ENCODE results near the gene CASQ2. TPM values are rescaled to one million over a fixed set of nuclear protein-coding genes. Genes with fewer than 3 reads are reported as not detected.

Gene CASQ2
- total RNA-seq, 8 experiments from 2014 or later = 0.09 to 0.42 (median 0.21) TPM; not detected in 3

GRCh38 chr1:115753361-115753760, 15.2 kb downstream of the CASQ2 start:
- ATAC-seq (replicated peaks in 6 of 8) = no peak
- 40 to 98% (median 83%) methylated on average over 1 to 7 of the region's 7 CpGs; no CpG with 5 or more reads in 2 of the 10 experiments for WGBS, 10 experiments
- Histone ChIP-seq H3K4me3 (no peak overlapping the region), H3K27ac (no peak overlapping the region), H3K4me1 (replicated peaks in 1 of 2) (no peaks in the 10 kb centered on the region)
- in situ Hi-C loops (cut with MboI; ENCODE audit: low pct_unique_long_range_greater_than_20kb in 2 of 9, low sequenced_read_pairs in 9 of 9, unreplicated experiment in 9 of 9) = loop anchor here in 2 of 9 experiments (10.0 to 25.0 kb wide), 2 partner anchors 139 to 616 kb away; no protein-coding TSS in a partner anchor

- H3K27ac ChIP-seq = no peak overlapping the region
- ATAC-seq (replicated peaks in 6 of 8) = peak; percentile 29 to 93 (median 62)
- H3K4me3 ChIP-seq = no peak overlapping the region
- WGBS, 10 experiments = 19 to 82% (median 55%) methylated on average over 2 to 5 of the region's 5 CpGs
- H3K4me1 ChIP-seq (replicated peaks in 1 of 2) = peaks cover 3 to 5% of the 10 kb centered on the region in 2 donors
- in situ Hi-C loops (cut with MboI; ENCODE audit: low pct_unique_long_range_greater_than_20kb in 2 of 9, low sequenced_read_pairs in 9 of 9, unreplicated experiment in 9 of 9) = no loop called here
Measured at GRCh38 chr1:115748401-115749150, 19.9 kb downstream of the CASQ2 start.

GRCh38 chr1:115746021-115746690, 22.4 kb downstream of the CASQ2 start:
- no peak for ATAC-seq (replicated peaks in 6 of 8)

GRCh38 chr1:115744646-115745275, 23.8 kb downstream of the CASQ2 start:
- 25 to 100% (median 83%) methylated on average over 1 to 3 of the region's 3 CpGs; no CpG with 5 or more reads in 1 of the 10 experiments for WGBS, 10 experiments
- in situ Hi-C loops (cut with MboI; ENCODE audit: low pct_unique_long_range_greater_than_20kb in 2 of 9, low sequenced_read_pairs in 9 of 9, unreplicated experiment in 9 of 9) = no loop called here
- Histone ChIP-seq H3K4me3 (no peak overlapping the region), H3K27ac (no peak overlapping the region), H3K4me1 (replicated peaks in 1 of 2) (peaks cover 3 to 5% of the 10 kb centered on the region in 2 donors)
- peak in 1 of 8 experiments; percentile 14 for ATAC-seq (replicated peaks in 6 of 8)

More at GRCh38 chr1:115746021-115746690, 22.4 kb downstream of the CASQ2 start:
- H3K27ac ChIP-seq = no peak overlapping the region
- WGBS, 10 experiments = 17 to 100% (median 87%) methylated on average over 1 to 5 of the region's 5 CpGs
- in situ Hi-C loops (cut with MboI; ENCODE audit: low pct_unique_long_range_greater_than_20kb in 2 of 9, low sequenced_read_pairs in 9 of 9, unreplicated experiment in 9 of 9) = no loop called here
- H3K4me3 ChIP-seq = no peak overlapping the region
- peaks cover 3 to 5% of the 10 kb centered on the region in 2 donors for H3K4me1 ChIP-seq (replicated peaks in 1 of 2)

- 20 to 94% (median 60%) methylated on average over 1 of the region's 1 CpG; no CpG with 5 or more reads in 3 of the 10 experiments for WGBS, 10 experiments
- H3K27ac ChIP-seq = no peak overlapping the region
- ATAC-seq (replicated peaks in 6 of 8) = no peak
- in situ Hi-C loops (cut with MboI; ENCODE audit: low pct_unique_long_range_greater_than_20kb in 2 of 9, low sequenced_read_pairs in 9 of 9, unreplicated experiment in 9 of 9) = no loop called here
- H3K4me1 ChIP-seq (replicated peaks in 1 of 2) = no peaks in the 10 kb centered on the region
- H3K4me3 ChIP-seq = no peak overlapping the region
Measured at GRCh38 chr1:115740811-115741210, 27.7 kb downstream of the CASQ2 start.

DNA sequence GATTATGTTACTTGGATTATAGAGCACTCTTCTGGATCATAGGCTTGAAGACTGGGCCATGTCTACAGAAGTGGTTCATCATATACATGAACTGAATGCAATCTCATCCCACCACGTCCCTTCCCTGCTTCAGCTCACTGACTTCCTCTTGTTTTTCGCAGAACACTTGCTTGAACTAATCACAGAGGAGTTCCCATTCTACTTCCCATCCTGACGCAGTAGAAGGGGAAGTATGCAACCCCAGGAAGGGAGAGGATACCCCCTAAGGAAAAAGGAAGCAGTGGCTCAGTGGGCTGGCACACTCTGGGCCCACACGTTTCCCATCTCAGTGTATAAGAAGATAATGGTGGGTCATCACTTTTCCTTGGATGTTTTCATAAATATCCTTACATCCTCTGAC, 36.2 kb downstream of the CASQ2 start:
- H3K4me3 ChIP-seq = no peak overlapping the region
- in situ Hi-C loops (cut with MboI; ENCODE audit: low pct_unique_long_range_greater_than_20kb in 2 of 9, low sequenced_read_pairs in 9 of 9, unreplicated experiment in 9 of 9) = no loop called here
- no peak overlapping the region for H3K27ac ChIP-seq
- WGBS, 10 experiments = 8 to 82% (median 66%) methylated on average over 1 to 4 of the region's 4 CpGs; no CpG with 5 or more reads in 2 of the 10 experiments
- peaks cover 11 to 12% of the 10 kb centered on the region in 2 donors for H3K4me1 ChIP-seq (replicated peaks in 1 of 2)
- ATAC-seq (replicated peaks in 6 of 8) = no peak

- 38 to 100% (median 86%) methylated on average over 1 to 4 of the region's 4 CpGs for WGBS, 10 experiments
- peak in 2 of 8 experiments; percentile 14 to 15 for ATAC-seq (replicated peaks in 6 of 8)
- Histone ChIP-seq H3K4me1 (replicated peaks in 1 of 2) (peaks cover 13% of the 10 kb centered on the region in 2 donors), H3K4me3 (no peak overlapping the region), H3K27ac (no peak overlapping the region)
- in situ Hi-C loops (cut with MboI; ENCODE audit: low pct_unique_long_range_greater_than_20kb in 2 of 9, low sequenced_read_pairs in 9 of 9, unreplicated experiment in 9 of 9) = no loop called here
Measured at GRCh38 chr1:115729756-115730155, 38.8 kb downstream of the CASQ2 start.

- in situ Hi-C loops (cut with MboI; ENCODE audit: low pct_unique_long_range_greater_than_20kb in 2 of 9, low sequenced_read_pairs in 9 of 9, unreplicated experiment in 9 of 9) = no loop called here
- no peak overlapping the region for H3K4me3 ChIP-seq
- ATAC-seq (replicated peaks in 6 of 8) = no peak
- H3K27ac ChIP-seq = peak overlapping the region in 1 of 2 donors; percentile 36
- H3K4me1 ChIP-seq (replicated peaks in 1 of 2) = peaks cover 13% of the 10 kb centered on the region in 2 donors
- WGBS, 10 experiments = 0 to 83% (median 79%) methylated on average over 1 of the region's 1 CpG; no CpG with 5 or more reads in 2 of the 10 experiments
Measured at GRCh38 chr1:115728341-115728740, 40.2 kb downstream of the CASQ2 start.

DNA sequence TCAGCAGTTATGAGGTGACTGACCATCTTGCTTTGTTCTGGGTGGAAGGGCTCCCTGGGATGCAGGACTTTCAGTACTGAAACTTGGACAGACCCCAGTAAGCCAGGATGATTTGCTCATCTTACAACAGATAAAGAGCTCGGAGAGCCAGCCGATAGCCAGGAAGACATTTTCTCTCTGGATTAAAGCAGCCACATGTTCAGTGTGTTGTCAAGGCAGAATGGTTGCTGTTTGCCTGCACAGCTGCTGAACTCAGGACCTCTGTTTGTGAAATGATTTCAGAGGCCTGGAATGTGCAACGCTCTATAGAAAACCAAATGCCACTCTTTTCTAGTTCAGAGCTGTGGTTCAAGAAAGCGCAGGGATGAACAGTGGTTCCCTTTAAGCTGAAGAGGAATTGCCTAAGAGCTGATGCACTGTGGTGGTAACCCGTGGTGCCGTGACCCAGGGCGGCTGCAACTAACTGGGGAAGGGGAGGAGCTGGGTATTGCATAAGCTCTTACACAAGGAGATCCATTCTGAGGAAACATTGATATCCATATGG, 40.7 kb downstream of the CASQ2 start:
- in situ Hi-C loops (cut with MboI; ENCODE audit: low pct_unique_long_range_greater_than_20kb in 2 of 9, low sequenced_read_pairs in 9 of 9, unreplicated experiment in 9 of 9) = no loop called here
- Histone ChIP-seq H3K4me1 (replicated peaks in 1 of 2) (peaks cover 13% of the 10 kb centered on the region in 2 donors), H3K4me3 (no peak overlapping the region), H3K27ac (peak overlapping the region; percentile 19 to 36)
- peak; percentile 59 to 98 (median 94) for ATAC-seq (replicated peaks in 6 of 8)
- 24 to 80% (median 42%) methylated on average over 1 to 7 of the region's 7 CpGs; no CpG with 5 or more reads in 2 of the 10 experiments for WGBS, 10 experiments

- Histone ChIP-seq H3K4me1 (replicated peaks in 1 of 2) (peaks cover 13% of the 10 kb centered on the region in 2 donors), H3K27ac (no peak overlapping the region), H3K4me3 (no peak overlapping the region)
- no peak for ATAC-seq (replicated peaks in 6 of 8)
- in situ Hi-C loops (cut with MboI; ENCODE audit: low pct_unique_long_range_greater_than_20kb in 2 of 9, low sequenced_read_pairs in 9 of 9, unreplicated experiment in 9 of 9) = no loop called here
Measured at GRCh38 chr1:115726570-115726969, 41.9 kb downstream of the CASQ2 start.

DNA sequence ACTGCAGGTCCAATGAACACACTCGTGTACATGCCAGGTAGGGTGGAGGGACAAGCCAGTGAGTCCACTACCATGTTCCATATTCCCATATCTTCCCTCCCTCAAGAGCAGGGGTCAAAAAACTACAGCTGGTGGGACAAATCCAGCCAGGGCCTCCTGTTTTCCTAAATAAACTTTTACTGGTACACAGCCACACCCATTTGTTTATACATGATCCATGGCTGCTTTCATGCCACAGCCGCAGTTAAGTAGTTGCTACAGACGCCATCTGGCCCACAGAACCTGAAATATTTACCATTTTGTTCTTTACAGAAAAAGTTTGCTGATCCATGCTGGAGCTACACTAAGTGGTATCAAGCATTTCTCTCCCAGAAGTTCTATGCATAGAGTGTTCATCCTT, 42.4 kb downstream of the CASQ2 start:
- H3K27ac ChIP-seq = no peak overlapping the region

GRCh38 chr1:115725600-115725999, 42.9 kb downstream of the CASQ2 start:
- in situ Hi-C loops (cut with MboI; ENCODE audit: low pct_unique_long_range_greater_than_20kb in 2 of 9, low sequenced_read_pairs in 9 of 9, unreplicated experiment in 9 of 9) = no loop called here
- Histone ChIP-seq H3K4me1 (replicated peaks in 1 of 2) (peaks cover 13% of the 10 kb centered on the region in 2 donors), H3K4me3 (no peak overlapping the region), H3K27ac (no peak overlapping the region)
- ATAC-seq (replicated peaks in 6 of 8) = no peak
- WGBS, 10 experiments = 19 to 100% (median 73%) methylated on average over 1 to 2 of the region's 2 CpGs; no CpG with 5 or more reads in 2 of the 10 experiments

More for the DNA sequence above, 42.4 kb downstream of the CASQ2 start:
- ATAC-seq (replicated peaks in 6 of 8) = no peak
- 33 to 100% (median 83%) methylated on average over 1 to 3 of the region's 3 CpGs; no CpG with 5 or more reads in 2 of the 10 experiments for WGBS, 10 experiments
- H3K4me3 ChIP-seq = no peak overlapping the region
- in situ Hi-C loops (cut with MboI; ENCODE audit: low pct_unique_long_range_greater_than_20kb in 2 of 9, low sequenced_read_pairs in 9 of 9, unreplicated experiment in 9 of 9) = no loop called here
- H3K4me1 ChIP-seq (replicated peaks in 1 of 2) = peaks cover 13% of the 10 kb centered on the region in 2 donors
